Breast epithelium (tissue), 4 donors: Measurements from ENCODE around the gene ZNF718. TPM values are rescaled to one million over a fixed set of nuclear protein-coding genes. Genes with fewer than 3 reads are reported as not detected.
"Not testable (repeated sequence)": the region's sequence is repeated elsewhere in the genome, so short reads cannot be mapped to it uniquely, and the experiment has no call there.

ENCODE experiments used
- DNase-seq, 2 donors: peaks; one replicate each; pipeline ENCODE4 v3.0.0-alpha.2; 2019; ENCODE audit warnings: low spot score in 2 of 2
- H3K27ac ChIP-seq, 2 donors: fragments of 200-600 bp; sonication (generic) in 1 of 2; one replicate each; pipeline ENCODE4 v1.5.1; 2016 to 2019; ENCODE audit warnings: mild to moderate bottlenecking in 1 of 2
- H3K27me3 ChIP-seq, 2 donors: fragments of 200-600 bp; sonication (generic) in 1 of 2; one replicate each; pipeline versions ENCODE4 v1.5.1 to v1.6.0; 2017 to 2019; ENCODE audit warnings: control low read depth in 1 of 2, mild to moderate bottlenecking in 1 of 2
- H3K36me3 ChIP-seq: fragments of 200-600 bp; one replicate; pipeline ENCODE4 v1.5.1; 2019
- H3K4me1 ChIP-seq, 2 donors: fragments of 200-600 bp; sonication (generic); one replicate each; pipeline ENCODE4 v1.5.1; 2016 to 2019; ENCODE audit warnings: control low read depth in 1 of 2
- H3K4me3 ChIP-seq, 3 donors: fragments of 200-600 bp; sonication (generic); 1 replicate in 2 of 3; 2 replicates in 1 of 3; pipeline ENCODE4 v1.5.1; 2016 to 2019; ENCODE audit warnings: mild to moderate bottlenecking in 3 of 3, moderate library complexity in 2 of 3
- H3K9me3 ChIP-seq, 2 donors: fragments of 200-600 bp; sonication (generic) in 1 of 2; one replicate each; pipeline ENCODE4 v1.5.1; 2016 to 2019; ENCODE audit warnings: control low read depth in 1 of 2
- CTCF ChIP-seq, 3 donors: fragments of 450-650 bp; IDR thresholded peaks; one replicate each; pipeline ENCODE4 v1.5.1; 2016 to 2017; ENCODE audit warnings: antibody characterized with exemption in 3 of 3, mild to moderate bottlenecking in 3 of 3, moderate library complexity in 3 of 3
- POLR2A ChIP-seq: fragments of 450-650 bp; IDR thresholded peaks from one replicate; pipeline ENCODE4 v1.6.1; 2016; ENCODE audit warnings: antibody characterized with exemption, mild to moderate bottlenecking, moderate library complexity
- POLR2AphosphoS5 ChIP-seq, 3 donors: sonication (generic); formaldehyde crosslinking; IDR thresholded peaks; one replicate each; pipeline ENCODE4 v1.6.1; 2017; ENCODE audit warnings: antibody characterized with exemption in 3 of 3
- intact Hi-C: fragments of 100-400 bp; cut with DNase I; formaldehyde crosslinking; loops from one replicate; pipeline ENCODE4 v1.15.1; 2023; ENCODE audit warnings: low total_unique reads
- total RNA-seq, 3 donors: library from RNA; depleted of rRNA; stranded (reverse); fragments of >200 nt; gene quantifications; one replicate each; pipeline ENCODE4 v1.1.0, GENCODE V29; 2016

The ZNF718 gene
- total RNA-seq, 3 donors from 2014 or later, result 4.6 to 13.4 (median 12.7) TPM

DNA sequence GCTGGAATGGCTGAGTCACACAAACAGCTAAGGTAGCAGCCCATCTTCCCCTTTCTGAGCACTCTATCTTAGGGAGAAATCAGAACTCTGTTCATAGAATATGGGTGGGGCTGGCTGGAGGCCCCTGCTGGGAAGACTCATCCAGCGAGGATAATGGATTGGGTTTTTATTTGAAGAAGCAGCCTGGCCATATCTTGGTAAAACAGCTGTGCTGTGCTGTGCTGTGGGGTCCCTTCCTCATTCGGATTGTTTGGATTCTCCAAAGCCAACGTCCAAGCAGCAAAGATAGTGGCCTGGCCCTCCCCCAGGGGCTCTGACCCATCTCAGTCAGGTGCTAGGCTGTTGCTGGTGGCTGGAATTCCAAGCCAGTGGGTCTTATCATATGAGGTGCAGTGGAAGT, 63.8 kb downstream of the ZNF718 start:
- TF ChIP-seq POLR2AphosphoS5 (IDR thresholded peaks at IDR 0.05), result no peak
- no peak for TF ChIP-seq CTCF (IDR thresholded peaks at IDR 0.05)
- TF ChIP-seq POLR2A, result no peak
- Histone ChIP-seq H3K4me3 (no peak overlapping the region), H3K9me3 (peaks cover 63 to 72% of the 10 kb centered on the region in 2 donors), H3K4me1 (no peaks in the 10 kb centered on the region), H3K36me3 (no peaks in the 10 kb centered on the region), H3K27ac (no peak overlapping the region), H3K27me3 (no peaks in the 10 kb centered on the region)
- DNase-seq, result no peak
- intact Hi-C loops, result no loop called here

DNA sequence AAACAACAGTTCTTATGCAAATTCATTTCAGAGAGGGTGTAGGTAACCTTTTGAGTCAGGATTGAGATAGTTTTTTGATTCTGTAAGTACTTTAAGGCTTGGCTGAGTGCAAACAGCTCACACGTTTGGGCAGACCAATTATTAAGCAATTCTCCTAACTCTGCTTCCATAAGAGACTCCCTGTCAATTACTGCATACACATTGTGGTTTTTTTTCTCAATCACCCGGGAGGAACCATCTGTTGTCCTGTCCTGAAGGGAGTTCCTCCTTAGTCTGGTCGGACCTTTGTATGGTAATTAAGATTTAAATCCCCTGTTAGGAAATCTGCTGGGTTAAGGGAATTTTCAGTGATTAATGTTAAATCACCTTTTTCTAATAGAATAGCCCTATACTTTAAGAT, 70.9 kb downstream of the ZNF718 start:
- H3K4me3 ChIP-seq, H3K4me1 ChIP-seq, intact Hi-C loops, H3K27me3 ChIP-seq, H3K27ac ChIP-seq, H3K36me3 ChIP-seq, DNase-seq: not testable (repeated sequence)
- peaks cover 53 to 83% of the 10 kb centered on the region in 2 donors for H3K9me3 ChIP-seq

- H3K27me3 ChIP-seq, result no peaks in the 10 kb centered on the region
- H3K4me1 ChIP-seq, result no peaks in the 10 kb centered on the region
- TF ChIP-seq CTCF (IDR thresholded peaks at IDR 0.05) (no peak), POLR2AphosphoS5 (IDR thresholded peaks at IDR 0.05) (no peak), POLR2A (no peak)
- no peak overlapping the region for H3K4me3 ChIP-seq
- intact Hi-C loops, result no loop called here
- H3K36me3 ChIP-seq, result no peaks in the 10 kb centered on the region
- peaks cover 55 to 84% of the 10 kb centered on the region in 2 donors for H3K9me3 ChIP-seq
- no peak for DNase-seq
- no peak overlapping the region for H3K27ac ChIP-seq
Measured at GRCh38 chr4:200936-201335, 76.6 kb downstream of the ZNF718 start.

DNA sequence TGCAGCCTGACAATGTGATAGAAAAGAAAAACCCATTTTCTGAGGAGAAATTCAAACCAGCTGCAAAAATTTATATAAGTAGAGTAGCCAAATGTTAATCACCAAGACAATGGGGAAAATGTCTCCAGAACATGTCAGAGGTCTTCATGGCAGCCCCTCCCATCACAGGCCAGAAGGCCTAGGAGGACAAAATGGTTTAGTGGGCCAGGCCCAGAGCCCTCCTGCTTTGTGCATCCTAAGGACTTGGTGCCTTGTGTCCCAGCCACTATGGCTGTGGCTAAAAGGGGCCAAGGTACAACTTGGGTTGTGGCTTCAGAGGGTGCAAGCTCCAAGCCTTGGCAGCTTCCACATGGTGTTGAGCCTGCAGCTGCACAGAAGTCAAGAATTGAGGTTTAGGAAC, 78.5 kb downstream of the ZNF718 start:
- H3K27ac ChIP-seq, H3K4me1 ChIP-seq, H3K36me3 ChIP-seq, intact Hi-C loops, DNase-seq, H3K27me3 ChIP-seq, H3K4me3 ChIP-seq: not testable (repeated sequence)
- H3K9me3 ChIP-seq, result peaks cover 44 to 67% of the 10 kb centered on the region in 2 donors

DNA sequence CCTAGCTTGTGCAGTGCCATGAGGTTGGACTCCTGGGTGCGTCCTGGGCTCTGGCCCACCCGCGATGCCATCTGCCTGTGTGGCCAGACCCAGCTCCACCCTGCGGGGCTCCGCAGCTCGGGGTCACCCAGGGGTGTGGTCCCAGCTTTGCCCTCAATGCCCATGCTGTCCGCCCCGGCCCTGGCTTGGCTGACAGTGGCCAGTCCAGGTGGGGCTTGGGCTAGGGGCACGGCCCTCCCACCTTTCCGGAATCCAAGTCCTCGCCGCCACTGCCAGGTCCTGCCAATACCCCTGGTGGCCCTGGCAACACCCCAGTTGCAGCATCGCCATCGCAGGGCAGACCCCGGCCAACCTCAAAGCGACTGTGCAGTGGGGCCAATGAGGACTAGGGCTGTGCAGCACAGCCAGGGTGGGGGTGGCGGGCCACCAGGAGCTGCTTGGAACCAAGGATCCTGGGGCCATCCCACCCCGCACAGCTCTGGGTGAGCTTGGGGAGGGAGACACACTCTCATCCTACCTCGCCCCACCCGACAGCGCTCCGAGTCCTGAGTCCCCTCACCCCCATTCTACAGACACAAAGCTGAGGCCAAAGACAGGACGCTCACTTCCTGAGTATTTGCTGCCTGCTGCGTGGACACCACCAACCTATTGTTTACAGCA, 80.9 kb downstream of the ZNF718 start:
- no peak for DNase-seq
- H3K27me3 ChIP-seq, result no peaks in the 10 kb centered on the region
- no peaks in the 10 kb centered on the region for H3K4me1 ChIP-seq
- H3K36me3 ChIP-seq, result no peaks in the 10 kb centered on the region
- intact Hi-C loops, result no loop called here
- no peak overlapping the region for H3K27ac ChIP-seq
- no peak overlapping the region for H3K4me3 ChIP-seq
- TF ChIP-seq POLR2A (no peak), POLR2AphosphoS5 (IDR thresholded peaks at IDR 0.05) (no peak), CTCF (IDR thresholded peaks at IDR 0.05) (no peak)
- H3K9me3 ChIP-seq, result peaks cover 31 to 52% of the 10 kb centered on the region in 2 donors

DNA sequence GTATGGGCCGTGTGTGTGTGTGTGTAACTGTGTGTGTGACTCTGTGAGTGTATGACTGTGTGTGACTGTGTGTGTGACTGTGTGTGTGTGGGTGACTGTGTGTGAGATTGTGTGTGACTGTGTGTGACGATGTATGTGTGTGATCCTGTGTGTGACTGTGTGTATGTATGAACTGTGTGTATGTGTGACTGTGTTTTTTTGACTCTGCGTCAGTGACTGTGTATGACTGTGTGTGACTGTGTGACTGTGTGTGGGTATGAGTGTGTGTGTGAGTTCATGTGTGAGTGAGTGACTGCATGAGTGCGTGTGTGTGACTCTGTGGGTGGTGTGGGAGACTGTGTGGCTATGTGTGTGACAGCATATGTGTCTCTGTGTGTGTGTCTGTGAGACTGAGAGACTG, 81.8 kb downstream of the ZNF718 start:
- no peak for TF ChIP-seq CTCF (IDR thresholded peaks at IDR 0.05)
- TF ChIP-seq POLR2AphosphoS5 (IDR thresholded peaks at IDR 0.05), result no peak
- no peak for TF ChIP-seq POLR2A
- H3K9me3 ChIP-seq, result peaks cover 31 to 44% of the 10 kb centered on the region in 2 donors
- no peak overlapping the region for H3K27ac ChIP-seq
- no peaks in the 10 kb centered on the region for H3K27me3 ChIP-seq
- no peak for DNase-seq
- no peaks in the 10 kb centered on the region for H3K4me1 ChIP-seq
- H3K4me3 ChIP-seq, result no peak overlapping the region
- H3K36me3 ChIP-seq, result no peaks in the 10 kb centered on the region
- intact Hi-C loops, result no loop called here

GRCh38 chr4:208416-209096, 84.3 kb downstream of the ZNF718 start:
- H3K4me3 ChIP-seq, H3K27me3 ChIP-seq, H3K36me3 ChIP-seq, H3K27ac ChIP-seq, H3K4me1 ChIP-seq, DNase-seq, intact Hi-C loops: not testable (repeated sequence)
- peaks cover 13 to 20% of the 10 kb centered on the region in 2 donors for H3K9me3 ChIP-seq
